Ascending aorta (tissue), 2 donors: ENCODE data around the gene VPS8. TPM values are rescaled to one million over a fixed set of nuclear protein-coding genes. Genes with fewer than 3 reads are reported as not detected.

Experiments
- DNase-seq, 2 donors: peaks; one replicate each; pipeline ENCODE4 v3.0.0-alpha.2; 2019; ENCODE audit warnings: low spot score in 2 of 2
- H3K27ac ChIP-seq, 2 donors: fragments of 200-600 bp; sonication (generic); one replicate each; pipeline ENCODE4 v1.5.1; 2016 to 2017; ENCODE audit warnings: mild to moderate bottlenecking in 1 of 2
- H3K27me3 ChIP-seq: fragments of 200-600 bp; sonication (generic); one replicate; pipeline ENCODE4 v1.5.1; 2017
- H3K36me3 ChIP-seq, 2 donors: fragments of 200-600 bp; sonication (generic); one replicate each; pipeline ENCODE4 v1.5.1; 2016
- H3K4me1 ChIP-seq, 2 donors: fragments of 200-600 bp; sonication (generic); one replicate each; pipeline ENCODE4 v1.5.1; 2016 to 2017; ENCODE audit warnings: mild to moderate bottlenecking in 1 of 2
- H3K4me3 ChIP-seq, 2 donors: fragments of 200-600 bp; sonication (generic); one replicate each; pipeline ENCODE4 v1.5.1; 2016 to 2017; ENCODE audit warnings: mild to moderate bottlenecking in 1 of 2
- H3K9me3 ChIP-seq, 2 donors: fragments of 200-600 bp; sonication (generic); one replicate each; pipeline ENCODE4 v1.5.1; 2016
- intact Hi-C: fragments of 100-400 bp; cut with DNase I; formaldehyde crosslinking; loops from one replicate; pipeline ENCODE4 v1.15.1; 2023
- total RNA-seq: library from RNA; depleted of rRNA; stranded (reverse); fragments of >200 nt; gene quantifications from one replicate; pipeline ENCODE4 v1.1.0, GENCODE V29; 2016
- TF ChIP-seq, protein P1 (sequence below), 3 experiments: fragments of 200-600 bp in 2 of 3; fragments of 450-650 bp in 1 of 3; sonication (generic) in 2 of 3; IDR thresholded peaks; one replicate each; pipeline ENCODE4 v1.5.1; 2016 to 2019; ENCODE audit warnings: antibody characterized with exemption in 3 of 3, mild to moderate bottlenecking in 1 of 3, moderate library complexity in 1 of 3

Gene VPS8
- total RNA-seq, 1 donor from 2014 or later, result 24.9 TPM

DNA sequence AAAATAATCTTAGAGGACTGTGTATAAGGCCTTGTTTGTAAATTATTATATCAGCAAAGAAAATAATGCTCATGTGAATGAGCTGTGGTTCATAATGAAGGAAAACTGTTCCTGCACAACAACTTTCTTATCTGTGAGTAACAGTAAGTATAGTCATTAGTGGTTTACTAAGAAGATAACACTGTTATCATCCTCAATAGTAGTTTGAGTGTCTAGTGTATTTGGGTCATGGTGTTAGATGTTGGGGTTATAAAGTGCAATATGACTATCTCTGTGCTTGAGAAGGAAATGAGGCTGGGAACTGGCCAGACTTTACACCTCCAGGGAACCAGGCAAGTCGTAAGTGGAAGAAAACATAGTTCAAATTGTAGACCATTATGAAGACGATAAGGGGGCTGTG, 15.6 kb downstream of the VPS8 start:
- Histone ChIP-seq H3K36me3 (peaks cover 12 to 15% of the 10 kb centered on the region in 2 donors), H3K4me1 (peaks cover 0 to 1% of the 10 kb centered on the region in 2 donors), H3K9me3 (no peaks in the 10 kb centered on the region), H3K27ac (no peak overlapping the region), H3K27me3 (no peaks in the 10 kb centered on the region), H3K4me3 (no peak overlapping the region)
- DNase-seq, result no peak
- TF ChIP-seq, protein P1, sequence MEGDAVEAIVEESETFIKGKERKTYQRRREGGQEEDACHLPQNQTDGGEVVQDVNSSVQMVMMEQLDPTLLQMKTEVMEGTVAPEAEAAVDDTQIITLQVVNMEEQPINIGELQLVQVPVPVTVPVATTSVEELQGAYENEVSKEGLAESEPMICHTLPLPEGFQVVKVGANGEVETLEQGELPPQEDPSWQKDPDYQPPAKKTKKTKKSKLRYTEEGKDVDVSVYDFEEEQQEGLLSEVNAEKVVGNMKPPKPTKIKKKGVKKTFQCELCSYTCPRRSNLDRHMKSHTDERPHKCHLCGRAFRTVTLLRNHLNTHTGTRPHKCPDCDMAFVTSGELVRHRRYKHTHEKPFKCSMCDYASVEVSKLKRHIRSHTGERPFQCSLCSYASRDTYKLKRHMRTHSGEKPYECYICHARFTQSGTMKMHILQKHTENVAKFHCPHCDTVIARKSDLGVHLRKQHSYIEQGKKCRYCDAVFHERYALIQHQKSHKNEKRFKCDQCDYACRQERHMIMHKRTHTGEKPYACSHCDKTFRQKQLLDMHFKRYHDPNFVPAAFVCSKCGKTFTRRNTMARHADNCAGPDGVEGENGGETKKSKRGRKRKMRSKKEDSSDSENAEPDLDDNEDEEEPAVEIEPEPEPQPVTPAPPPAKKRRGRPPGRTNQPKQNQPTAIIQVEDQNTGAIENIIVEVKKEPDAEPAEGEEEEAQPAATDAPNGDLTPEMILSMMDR (IDR thresholded peaks at IDR 0.05), result no peak
- intact Hi-C loops, result no loop called here

DNA sequence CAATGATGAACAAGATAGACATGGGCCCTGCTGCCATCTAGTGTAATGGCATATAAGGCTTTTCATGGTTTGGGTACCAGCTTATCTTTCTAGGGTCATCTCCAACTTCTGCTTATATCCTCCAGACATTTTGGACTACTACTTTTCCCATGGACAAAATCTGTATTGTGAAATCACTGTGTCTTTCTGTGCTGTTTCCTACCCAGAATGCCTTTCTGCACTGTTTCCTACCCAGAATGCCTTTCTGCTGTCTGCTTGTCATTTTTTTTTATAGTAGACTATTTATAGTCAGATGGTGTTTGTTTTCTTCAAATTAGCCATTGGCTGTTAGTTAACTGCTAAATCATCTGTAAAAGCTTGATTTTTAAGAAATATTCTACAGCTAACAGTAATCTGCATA, 20.1 kb downstream of the VPS8 start:
- H3K4me3 ChIP-seq, result no peak overlapping the region
- DNase-seq, result no peak
- H3K27ac ChIP-seq, result no peak overlapping the region
- TF ChIP-seq, protein P1 (IDR thresholded peaks at IDR 0.05), result no peak
- no peaks in the 10 kb centered on the region for H3K27me3 ChIP-seq
- no peaks in the 10 kb centered on the region for H3K4me1 ChIP-seq
- intact Hi-C loops, result no loop called here
- peaks cover 9 to 30% of the 10 kb centered on the region in 2 donors for H3K36me3 ChIP-seq
- no peaks in the 10 kb centered on the region for H3K9me3 ChIP-seq

DNA sequence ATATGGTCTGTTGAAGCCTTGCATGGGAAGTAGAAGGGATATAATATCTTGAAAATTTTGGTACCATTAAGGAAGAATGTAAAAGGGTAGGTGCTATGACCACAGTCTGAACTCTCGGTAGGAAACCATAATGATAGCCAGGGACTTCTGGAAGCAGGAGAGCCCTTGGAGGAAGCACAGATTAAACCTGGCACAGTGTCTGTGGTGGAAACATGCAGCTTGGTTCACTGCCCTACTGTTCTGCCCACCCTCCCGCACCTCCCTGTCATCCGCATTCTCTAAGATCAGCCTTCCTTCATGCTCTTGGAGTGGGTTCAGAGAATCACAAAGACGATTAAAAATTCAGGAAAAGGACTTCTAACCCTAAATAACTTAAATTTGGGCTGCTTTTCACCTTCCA, 20.9 kb downstream of the VPS8 start:
- H3K36me3 ChIP-seq, result peaks cover 12 to 27% of the 10 kb centered on the region in 2 donors
- no peaks in the 10 kb centered on the region for H3K4me1 ChIP-seq
- H3K27ac ChIP-seq, result no peak overlapping the region
- H3K9me3 ChIP-seq, result no peaks in the 10 kb centered on the region
- DNase-seq, result no peak
- TF ChIP-seq, protein P1 (IDR thresholded peaks at IDR 0.05), result no peak
- no peaks in the 10 kb centered on the region for H3K27me3 ChIP-seq
- no peak overlapping the region for H3K4me3 ChIP-seq
- intact Hi-C loops, result no loop called here

- intact Hi-C loops, result no loop called here
- no peaks in the 10 kb centered on the region for H3K4me1 ChIP-seq
- TF ChIP-seq, protein P1 (IDR thresholded peaks at IDR 0.05), result no peak
- no peak overlapping the region for H3K4me3 ChIP-seq
- peaks cover 7 to 23% of the 10 kb centered on the region in 2 donors for H3K36me3 ChIP-seq
- DNase-seq, result no peak
- H3K9me3 ChIP-seq, result no peaks in the 10 kb centered on the region
- H3K27ac ChIP-seq, result no peak overlapping the region
- H3K27me3 ChIP-seq, result no peaks in the 10 kb centered on the region
Measured at GRCh38 chr3:184836090-184836822, 24.3 kb downstream of the VPS8 start.

DNA sequence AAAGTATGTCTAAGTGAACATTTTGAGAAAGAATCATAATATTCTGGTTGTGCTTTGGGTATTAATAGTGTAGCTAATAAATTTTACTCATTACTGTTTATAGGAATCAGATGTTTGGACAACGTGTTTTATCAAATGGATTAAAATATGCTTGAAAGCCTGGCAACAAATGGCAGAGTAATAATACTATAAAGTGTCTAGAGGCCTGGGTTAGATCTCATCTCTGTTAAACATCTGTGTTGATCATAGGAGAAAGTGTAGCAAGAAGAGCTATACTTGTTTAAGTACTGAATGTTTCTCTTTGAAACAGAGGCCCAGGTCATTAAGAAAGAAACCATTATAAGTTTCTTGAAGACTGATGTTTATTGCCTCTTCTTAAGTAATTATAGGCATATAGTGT, 30.5 kb downstream of the VPS8 start:
- Histone ChIP-seq H3K36me3 (peaks cover 0 to 1% of the 10 kb centered on the region in 2 donors), H3K27me3 (no peaks in the 10 kb centered on the region), H3K9me3 (no peaks in the 10 kb centered on the region), H3K4me3 (no peak overlapping the region), H3K4me1 (no peaks in the 10 kb centered on the region), H3K27ac (no peak overlapping the region)
- TF ChIP-seq, protein P1 (IDR thresholded peaks at IDR 0.05), result no peak
- intact Hi-C loops, result no loop called here
- DNase-seq, result no peak
